ENCODE data around the gene KLF12.

Gene KLF12

DNA sequence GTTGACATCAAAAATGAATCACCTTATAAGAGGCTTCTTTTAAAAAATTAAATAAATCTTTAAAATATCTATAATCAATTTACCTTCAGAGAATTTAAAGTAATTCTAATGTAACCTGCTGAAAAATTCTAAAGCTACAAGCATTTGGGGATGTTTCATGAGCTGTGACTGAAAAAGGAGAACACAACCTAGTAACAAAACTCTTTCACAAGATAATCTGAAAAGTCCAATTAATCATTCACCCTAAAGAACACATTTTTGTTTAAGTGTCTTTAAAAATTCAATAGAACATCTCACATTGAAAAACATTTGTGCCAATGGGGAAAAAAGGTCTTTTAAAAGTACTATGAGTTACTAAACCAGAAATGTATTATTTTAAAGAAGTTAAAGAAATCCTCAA is 22.8 kb downstream of the KLF12 start:
- no peak for DNase-seq (ENCODE audit: insufficient read length, low spot score)
- no peak for FAIRE-seq
- TF ChIP-seq POLR2A (IDR thresholded peaks at IDR 0.05; ENCODE audit: low read depth, low read length): no peak
- TF ChIP-seq POLR2AphosphoS5 (IDR thresholded peaks at IDR 0.05; ENCODE audit: low read depth, low read length): no peak
- no peak for TF ChIP-seq TAF1 (IDR thresholded peaks at IDR 0.05; ENCODE audit: low read depth, low read length)
- no peak for TF ChIP-seq POU2F2 (IDR thresholded peaks at IDR 0.05; ENCODE audit: low read depth, low read length)
- no peak for TF ChIP-seq SPI1 (IDR thresholded peaks at IDR 0.05; ENCODE audit: low read depth, low read length)
- TF ChIP-seq PAX5 (IDR thresholded peaks at IDR 0.05; ENCODE audit: insufficient read depth, low read length, severe bottlenecking): no peak

- FAIRE-seq (no peak), DNase-seq (ENCODE audit: insufficient read length, low spot score) (no peak)
Observed at GRCh38 chr13:74110053-74110452, 24.2 kb downstream of the KLF12 start.

GRCh38 chr13:74107598-74107997 is 26.6 kb downstream of the KLF12 start:
- DNase-seq (ENCODE audit: insufficient read length, low spot score) (no peak), FAIRE-seq (no peak)
- no peak for TF ChIP-seq POLR2AphosphoS5 (IDR thresholded peaks at IDR 0.05; ENCODE audit: low read depth, low read length)
- no peak for TF ChIP-seq SPI1 (IDR thresholded peaks at IDR 0.05; ENCODE audit: low read depth, low read length)
- TF ChIP-seq POLR2A (IDR thresholded peaks at IDR 0.05; ENCODE audit: low read depth, low read length): no peak
- TF ChIP-seq PAX5 (IDR thresholded peaks at IDR 0.05; ENCODE audit: insufficient read depth, low read length, severe bottlenecking): no peak
- no peak for TF ChIP-seq TAF1 (IDR thresholded peaks at IDR 0.05; ENCODE audit: low read depth, low read length)
- TF ChIP-seq POU2F2 (IDR thresholded peaks at IDR 0.05; ENCODE audit: low read depth, low read length): no peak

More at GRCh38 chr13:74110053-74110452, 24.2 kb downstream of the KLF12 start:
- TF ChIP-seq POLR2A (IDR thresholded peaks at IDR 0.05; ENCODE audit: low read depth, low read length): no peak

DNA sequence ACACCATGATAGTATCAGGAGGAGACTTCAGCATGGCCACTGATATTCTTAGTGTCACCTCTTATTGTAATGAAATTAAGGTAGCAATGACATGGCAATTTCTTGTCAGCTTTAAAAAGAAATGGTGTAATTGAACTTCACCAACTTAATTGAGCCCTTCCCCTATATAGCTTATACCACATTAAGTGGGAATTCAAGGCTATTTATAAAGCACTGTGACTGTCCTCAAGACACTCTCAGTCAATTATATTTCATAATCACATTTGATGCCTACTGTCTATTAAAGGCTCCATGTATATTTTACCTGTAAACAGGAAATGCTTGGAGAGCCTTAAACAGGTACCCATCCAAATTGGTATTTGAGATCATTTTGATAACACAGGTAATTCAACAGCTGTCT is 28.3 kb downstream of the KLF12 start:
- TF ChIP-seq SPI1 (IDR thresholded peaks at IDR 0.05; ENCODE audit: low read depth, low read length) (no peak), POU2F2 (IDR thresholded peaks at IDR 0.05; ENCODE audit: low read depth, low read length) (no peak), POLR2AphosphoS5 (IDR thresholded peaks at IDR 0.05; ENCODE audit: low read depth, low read length) (no peak), TAF1 (IDR thresholded peaks at IDR 0.05; ENCODE audit: low read depth, low read length) (no peak), POLR2A (IDR thresholded peaks at IDR 0.05; ENCODE audit: low read depth, low read length) (no peak), PAX5 (IDR thresholded peaks at IDR 0.05; ENCODE audit: insufficient read depth, low read length, severe bottlenecking) (no peak)
- DNase-seq (ENCODE audit: insufficient read length, low spot score): no peak
- FAIRE-seq: no peak

DNA sequence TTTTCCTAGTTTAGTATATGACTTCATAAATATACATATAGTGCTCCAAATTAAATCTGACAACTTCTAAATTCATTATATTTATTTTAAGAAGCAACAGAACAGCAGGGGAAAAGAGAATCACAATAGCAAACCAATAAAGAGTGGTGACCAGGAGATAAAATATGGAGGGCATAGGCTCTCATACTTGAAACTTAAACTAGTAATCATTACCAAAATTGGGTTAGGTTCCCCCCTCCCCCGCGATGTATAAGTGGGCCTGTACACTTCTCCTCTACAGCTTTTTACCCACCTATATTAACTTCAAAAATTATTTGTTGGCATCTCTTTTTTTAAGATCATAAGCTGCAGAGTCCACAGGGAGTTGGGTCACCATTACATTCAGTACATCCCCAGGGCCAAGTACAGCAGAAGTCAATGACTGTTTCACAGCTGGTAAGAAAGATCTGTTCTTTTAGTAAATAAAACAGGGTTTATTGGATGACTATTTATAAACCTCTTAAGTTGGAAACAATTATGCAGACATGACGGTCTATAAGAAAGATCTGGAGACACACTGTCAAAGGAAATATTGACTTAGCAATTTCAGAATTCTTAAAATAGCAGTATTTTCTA is 29.4 kb downstream of the KLF12 start:
- no peak for TF ChIP-seq POLR2A (IDR thresholded peaks at IDR 0.05; ENCODE audit: low read depth, low read length)
- TF ChIP-seq POLR2AphosphoS5 (IDR thresholded peaks at IDR 0.05; ENCODE audit: low read depth, low read length): no peak
- no peak for TF ChIP-seq SPI1 (IDR thresholded peaks at IDR 0.05; ENCODE audit: low read depth, low read length)
- TF ChIP-seq PAX5 (IDR thresholded peaks at IDR 0.05; ENCODE audit: insufficient read depth, low read length, severe bottlenecking): no peak
- TF ChIP-seq TAF1 (IDR thresholded peaks at IDR 0.05; ENCODE audit: low read depth, low read length): no peak
- TF ChIP-seq POU2F2 (IDR thresholded peaks at IDR 0.05; ENCODE audit: low read depth, low read length): no peak
- no peak for DNase-seq (ENCODE audit: insufficient read length, low spot score)
- no peak for FAIRE-seq

DNA sequence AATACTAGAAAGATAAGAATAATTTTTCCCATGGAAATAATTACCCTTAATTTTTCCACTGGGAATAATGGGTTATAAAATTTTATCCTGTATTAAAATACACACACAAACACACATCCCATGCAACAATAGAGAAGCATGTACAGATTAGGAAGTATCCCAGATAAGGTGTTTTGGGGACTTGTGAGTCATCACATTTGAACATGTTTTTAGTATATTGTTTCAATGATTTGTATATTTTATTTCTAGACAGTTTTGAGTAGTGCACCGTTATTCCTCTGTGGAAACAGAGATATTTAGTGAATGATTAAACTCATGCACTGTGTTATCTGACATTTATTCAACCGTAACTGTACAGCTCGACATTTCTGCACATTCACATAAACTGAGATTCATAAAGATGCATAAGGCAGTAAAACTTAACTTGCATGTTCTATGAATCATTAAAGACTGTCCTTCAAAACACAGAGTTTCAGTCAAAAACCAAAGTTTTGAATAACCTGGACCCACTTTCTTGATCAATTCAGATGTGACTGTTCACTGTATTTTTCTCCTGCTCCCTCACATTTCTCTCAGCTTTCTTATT is 30.1 kb downstream of the KLF12 start:
- FAIRE-seq (no peak), DNase-seq (ENCODE audit: insufficient read length, low spot score) (no peak)
- TF ChIP-seq PAX5 (IDR thresholded peaks at IDR 0.05; ENCODE audit: insufficient read depth, low read length, severe bottlenecking): no peak
- TF ChIP-seq SPI1 (IDR thresholded peaks at IDR 0.05; ENCODE audit: low read depth, low read length): no peak
- TF ChIP-seq POLR2A (IDR thresholded peaks at IDR 0.05; ENCODE audit: low read depth, low read length): no peak
- no peak for TF ChIP-seq TAF1 (IDR thresholded peaks at IDR 0.05; ENCODE audit: low read depth, low read length)
- TF ChIP-seq POU2F2 (IDR thresholded peaks at IDR 0.05; ENCODE audit: low read depth, low read length): no peak
- no peak for TF ChIP-seq POLR2AphosphoS5 (IDR thresholded peaks at IDR 0.05; ENCODE audit: low read depth, low read length)

DNA sequence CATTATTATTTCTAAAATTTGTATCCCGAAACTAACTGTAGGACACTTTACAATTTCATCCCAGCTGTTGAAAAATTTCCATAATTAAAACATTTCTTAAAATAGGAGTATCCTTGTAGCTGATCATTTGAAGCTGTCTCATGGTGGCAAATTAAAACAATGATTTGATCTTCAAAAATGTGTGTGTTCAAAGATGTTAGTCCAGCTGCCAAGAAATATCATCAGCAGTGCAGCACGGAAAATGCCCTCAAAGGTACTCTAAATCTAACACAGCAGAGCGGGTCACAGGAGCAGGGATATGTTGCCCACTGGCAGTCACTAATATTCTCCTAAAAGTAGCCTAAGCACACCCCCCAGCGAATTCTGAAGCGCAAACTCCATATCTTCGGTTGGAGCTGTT is 31.0 kb downstream of the KLF12 start:
- no peak for DNase-seq (ENCODE audit: insufficient read length, low spot score)
- TF ChIP-seq POU2F2 (IDR thresholded peaks at IDR 0.05; ENCODE audit: low read depth, low read length): no peak
- TF ChIP-seq POLR2A (IDR thresholded peaks at IDR 0.05; ENCODE audit: low read depth, low read length): no peak
- TF ChIP-seq POLR2AphosphoS5 (IDR thresholded peaks at IDR 0.05; ENCODE audit: low read depth, low read length): no peak
- TF ChIP-seq SPI1 (IDR thresholded peaks at IDR 0.05; ENCODE audit: low read depth, low read length): no peak
- TF ChIP-seq TAF1 (IDR thresholded peaks at IDR 0.05; ENCODE audit: low read depth, low read length): no peak
- TF ChIP-seq PAX5 (IDR thresholded peaks at IDR 0.05; ENCODE audit: insufficient read depth, low read length, severe bottlenecking): no peak
- FAIRE-seq: no peak

GRCh38 chr13:74102691-74103090 is 31.5 kb downstream of the KLF12 start:
- TF ChIP-seq POLR2AphosphoS5 (IDR thresholded peaks at IDR 0.05; ENCODE audit: low read depth, low read length) (no peak), PAX5 (IDR thresholded peaks at IDR 0.05; ENCODE audit: insufficient read depth, low read length, severe bottlenecking) (no peak)
- no peak for DNase-seq (ENCODE audit: insufficient read length, low spot score)
- FAIRE-seq: no peak

DNA sequence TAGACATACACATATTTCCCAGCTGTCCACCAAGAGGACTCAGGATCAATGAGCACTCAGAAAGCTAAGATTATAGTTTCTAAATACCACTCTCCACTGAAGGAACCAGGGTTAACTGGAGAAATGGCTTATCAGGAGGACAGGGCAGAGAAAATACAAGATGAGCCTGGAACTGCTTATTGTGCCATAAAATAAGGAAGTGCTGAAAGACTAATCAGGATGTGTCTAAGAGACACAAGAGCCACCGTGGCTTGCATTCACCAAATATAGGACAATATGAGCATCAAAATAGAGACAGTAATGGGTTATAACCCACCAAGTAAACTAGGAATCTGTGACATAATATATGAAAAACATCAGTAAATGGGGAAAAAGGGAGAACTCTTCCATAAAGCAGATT is 32.8 kb downstream of the KLF12 start:
- TF ChIP-seq TAF1 (IDR thresholded peaks at IDR 0.05; ENCODE audit: low read depth, low read length): no peak
- peak; percentile 56 for TF ChIP-seq SPI1 (IDR thresholded peaks at IDR 0.05; ENCODE audit: low read depth, low read length)
- DNase-seq (ENCODE audit: insufficient read length, low spot score) (no peak), FAIRE-seq (no peak)

DNA sequence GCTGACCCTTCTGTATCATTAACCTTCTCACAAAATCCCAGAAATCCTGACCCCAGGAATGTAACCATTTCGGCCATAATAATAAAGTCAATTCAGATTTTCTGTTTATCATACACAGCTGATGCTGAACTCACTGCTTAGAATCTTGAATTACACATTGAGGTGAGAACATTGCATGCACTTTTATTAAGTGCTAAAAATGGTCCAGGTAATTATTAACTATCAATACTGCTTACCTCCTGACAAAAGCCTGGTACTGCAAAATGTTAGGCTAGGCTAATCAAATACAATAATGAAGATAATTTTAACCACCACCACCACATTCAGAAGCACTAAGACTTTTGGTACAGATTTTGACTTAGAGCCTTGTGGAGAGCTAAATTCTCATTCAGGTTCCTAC is 36.1 kb downstream of the KLF12 start:
- FAIRE-seq (no peak), DNase-seq (ENCODE audit: insufficient read length, low spot score) (no peak)
- no peak for TF ChIP-seq POU2F2 (IDR thresholded peaks at IDR 0.05; ENCODE audit: low read depth, low read length)
- TF ChIP-seq POLR2AphosphoS5 (IDR thresholded peaks at IDR 0.05; ENCODE audit: low read depth, low read length): no peak
- TF ChIP-seq POLR2A (IDR thresholded peaks at IDR 0.05; ENCODE audit: low read depth, low read length): no peak
- no peak for TF ChIP-seq TAF1 (IDR thresholded peaks at IDR 0.05; ENCODE audit: low read depth, low read length)
- no peak for TF ChIP-seq PAX5 (IDR thresholded peaks at IDR 0.05; ENCODE audit: insufficient read depth, low read length, severe bottlenecking)
- no peak for TF ChIP-seq SPI1 (IDR thresholded peaks at IDR 0.05; ENCODE audit: low read depth, low read length)

Measured in GM12891 (cell line).